HG03565 (cell line): ENCODE measurements around the gene MKRN2OS.

Experiments
- ATAC-seq: cut with Tn5 transposase; IDR thresholded peaks from one replicate; pipeline ENCODE4 v1.9.1; 2021; ENCODE audit warnings: mild to moderate bottlenecking, moderate library complexity; ENCODE audit not compliant: unreplicated experiment

The MKRN2OS gene

GRCh38 chr3:12545473-12545791 lies at the start of gene MKRN2OS:
Gene MKRN2OS (minus strand): TSS chr3:12545499. CDS start chr3:12545464, 35 bp downstream.
- ATAC-seq, result no peak

- no peak for ATAC-seq
Measured at GRCh38 chr3:12593473-12593872, 48.2 kb upstream of the MKRN2OS start.

GRCh38 chr3:12591997-12592715 lies 46.9 kb upstream of the MKRN2OS start:
- ATAC-seq, result no peak

GRCh38 chr3:12591456-12591855 lies 46.2 kb upstream of the MKRN2OS start:
- ATAC-seq, result no peak

GRCh38 chr3:12590096-12590495 lies 44.8 kb upstream of the MKRN2OS start:
- no peak for ATAC-seq

GRCh38 chr3:12588039-12589009 lies 43.0 kb upstream of the MKRN2OS start:
- no peak for ATAC-seq

- ATAC-seq, result no peak
Measured at GRCh38 chr3:12586403-12586802, 41.1 kb upstream of the MKRN2OS start.

- ATAC-seq, result no peak
Measured at GRCh38 chr3:12585970-12586369, 40.7 kb upstream of the MKRN2OS start.

GRCh38 chr3:12585181-12585580 lies 39.9 kb upstream of the MKRN2OS start:
- no peak for ATAC-seq

GRCh38 chr3:12584083-12584482 lies 38.8 kb upstream of the MKRN2OS start:
- no peak for ATAC-seq

GRCh38 chr3:12583280-12583679 lies 38.0 kb upstream of the MKRN2OS start:
- ATAC-seq, result no peak

GRCh38 chr3:12582730-12583129 lies 37.4 kb upstream of the MKRN2OS start:
- ATAC-seq, result no peak

GRCh38 chr3:12579905-12580304 lies 34.6 kb upstream of the MKRN2OS start:
- no peak for ATAC-seq

GRCh38 chr3:12579456-12579855 lies 34.2 kb upstream of the MKRN2OS start:
- no peak for ATAC-seq

GRCh38 chr3:12578742-12579141 lies 33.4 kb upstream of the MKRN2OS start:
- ATAC-seq, result no peak

GRCh38 chr3:12577379-12577778 lies 32.1 kb upstream of the MKRN2OS start:
- ATAC-seq, result no peak

- ATAC-seq, result no peak
Measured at GRCh38 chr3:12574661-12575060, 29.4 kb upstream of the MKRN2OS start.

- ATAC-seq, result no peak
Measured at GRCh38 chr3:12574131-12574530, 28.8 kb upstream of the MKRN2OS start.

- no peak for ATAC-seq
Measured at GRCh38 chr3:12571986-12572385, 26.7 kb upstream of the MKRN2OS start.

- ATAC-seq, result no peak
Measured at GRCh38 chr3:12569836-12570235, 24.5 kb upstream of the MKRN2OS start.

GRCh38 chr3:12568747-12569146 lies 23.4 kb upstream of the MKRN2OS start:
- no peak for ATAC-seq

GRCh38 chr3:12566976-12567375 lies 21.7 kb upstream of the MKRN2OS start:
- ATAC-seq, result no peak
